Muscle of back (tissue), 11 donors: ENCODE results near the gene PTPRN2. TPM values are rescaled to one million over a fixed set of nuclear protein-coding genes. Genes with fewer than 3 reads are reported as not detected.
"Not testable (repeated sequence)": the region's sequence is repeated elsewhere in the genome, so short reads cannot be mapped to it uniquely, and the experiment has no call there.

Experiments used
- DNase-seq, 3 donors: peaks; one replicate each; pipeline versions ENCODE4 v3.0.0 to v3.0.0-alpha.2; 2013
- polyA plus RNA-seq, 10 donors: library from polyadenylated mRNA; unstranded; fragments of 120-200 nt; gene quantifications; one replicate each; pipeline ENCODE4 v1.2.1, GENCODE V29; 2013; ENCODE audit not compliant: insufficient read length in 10 of 10

Gene PTPRN2
- polyA plus RNA-seq, 10 donors, result 1.8 to 3.1 (median 2.1) TPM

- no peak for DNase-seq
Observed at GRCh38 chr7:157707983-157708918, 879.4 kb downstream of the PTPRN2 start.

GRCh38 chr7:157704365-157704764 lies 883.3 kb downstream of the PTPRN2 start:
- no peak for DNase-seq

- no peak for DNase-seq
Observed at GRCh38 chr7:157703534-157704195, 884.0 kb downstream of the PTPRN2 start.

- DNase-seq, result no peak
Observed at GRCh38 chr7:157703131-157703530, 884.5 kb downstream of the PTPRN2 start.

GRCh38 chr7:157702311-157703023 lies 885.2 kb downstream of the PTPRN2 start:
- DNase-seq, result no peak

- not testable (repeated sequence) for DNase-seq
Observed at GRCh38 chr7:157701395-157702180, 886.0 kb downstream of the PTPRN2 start.

GRCh38 chr7:157700231-157701005 lies 887.2 kb downstream of the PTPRN2 start:
- no peak for DNase-seq

GRCh38 chr7:157699357-157700013 lies 888.1 kb downstream of the PTPRN2 start:
- no peak for DNase-seq

- DNase-seq, result not testable (repeated sequence)
Observed at GRCh38 chr7:157697287-157697686, 890.3 kb downstream of the PTPRN2 start.

GRCh38 chr7:157695609-157696008 lies 892.0 kb downstream of the PTPRN2 start:
- not testable (repeated sequence) for DNase-seq

GRCh38 chr7:157694376-157694665 lies 893.3 kb downstream of the PTPRN2 start:
- DNase-seq, result no peak

GRCh38 chr7:157693521-157694375 lies 893.9 kb downstream of the PTPRN2 start:
- no peak for DNase-seq

- no peak for DNase-seq
Observed at GRCh38 chr7:157693071-157693520, 894.5 kb downstream of the PTPRN2 start.

- DNase-seq, result no peak
Observed at GRCh38 chr7:157692460-157693011, 895.1 kb downstream of the PTPRN2 start.

GRCh38 chr7:157691586-157692459 lies 895.8 kb downstream of the PTPRN2 start:
- DNase-seq, result no peak

- peak; percentile 40 to 87 (median 78) for DNase-seq
Observed at GRCh38 chr7:157690833-157691585, 896.6 kb downstream of the PTPRN2 start.
